ENCODE measurements around the gene FCN1. TPM values are rescaled to one million over a fixed set of nuclear protein-coding genes. Genes with fewer than 3 reads are reported as not detected.

FCN1 gene
- total and polyA plus RNA-seq, 10 of the 15 experiments (the other 5 are each of a cell fraction or from before 2014, with no cell fraction given), result 0.08 TPM; not detected in 9

GRCh38 chr9:134909511-134910481 lies 7.9 kb downstream of the FCN1 start:
- Histone ChIP-seq H3K36me3 (ENCODE audit: control insufficient read depth in 2 of 2, insufficient read depth in 2 of 2, low read length in 1 of 2) (no peaks in the 10 kb centered on the region), H3K4me2 (ENCODE audit: control insufficient read depth, insufficient read depth) (no peak overlapping the region), H2AFZ (ENCODE audit: control insufficient read depth, low read depth, low read length) (no peak overlapping the region), H3K4me3 (no peak overlapping the region), H3K9me3 (replicated peaks; ENCODE audit: control insufficient read depth, insufficient read depth, low read length) (no peaks in the 10 kb centered on the region), H3K79me2 (ENCODE audit: control insufficient read depth, insufficient read depth, low read length) (no peaks in the 10 kb centered on the region), H3K9ac (ENCODE audit: control insufficient read depth, insufficient read depth, low read length) (no peak overlapping the region), H3K27me3 (replicated peaks in 1 of 2; ENCODE audit: control insufficient read depth in 2 of 2, insufficient read depth in 2 of 2, low read length in 1 of 2) (no peaks in the 10 kb centered on the region), H4K20me1 (ENCODE audit: control insufficient read depth, insufficient read depth) (no peaks in the 10 kb centered on the region), H3K27ac (ENCODE audit: control insufficient read depth, insufficient read depth) (no peak overlapping the region), H3K4me1 (ENCODE audit: control insufficient read depth, insufficient read depth, low read length) (no peaks in the 10 kb centered on the region)
- no peak for TF ChIP-seq HCFC1 (IDR thresholded peaks at IDR 0.05; ENCODE audit: low read length)
- TF ChIP-seq RELA (IDR thresholded peaks at IDR 0.05; ENCODE audit: borderline replicate concordance, partially characterized antibody), result no peak
- TF ChIP-seq BCL11A (IDR thresholded peaks at IDR 0.05; ENCODE audit: low read depth, low read length), result no peak
- no peak for TF ChIP-seq TCF3 (IDR thresholded peaks at IDR 0.05; ENCODE audit: borderline replicate concordance, insufficient read depth, low read depth, low read length)
- no peak for TF ChIP-seq SREBF1 (IDR thresholded peaks at IDR 0.05; ENCODE audit: low read length)
- TF ChIP-seq CREB1 (IDR thresholded peaks at IDR 0.05; ENCODE audit: low read depth), result no peak
- no peak for TF ChIP-seq RCOR1 (conservative IDR thresholded peaks at IDR 0.05; ENCODE audit: low read depth, low read length)
- TF ChIP-seq MTA2 (IDR thresholded peaks at IDR 0.05; ENCODE audit: low read depth), result no peak
- TF ChIP-seq HSF1 (IDR thresholded peaks at IDR 0.05; ENCODE audit: low read depth, low read length), result no peak
- no peak for TF ChIP-seq ZBTB4 (CRISPR knock-in tag; IDR thresholded peaks at IDR 0.05)
- TF ChIP-seq LARP7 (IDR thresholded peaks at IDR 0.05), result no peak
- TF ChIP-seq ZBED1 (IDR thresholded peaks at IDR 0.05; ENCODE audit: borderline replicate concordance), result no peak
- no peak for TF ChIP-seq HDAC2 (IDR thresholded peaks at IDR 0.05)
- no peak for TF ChIP-seq CHD4 (IDR thresholded peaks at IDR 0.05)
- intact Hi-C loops (cut with micrococcal nuclease; ENCODE audit: unreplicated experiment), result no loop called here
- FAIRE-seq (no peak), DNase-seq (ENCODE audit: low read depth, low spot score) (no peak), ATAC-seq (no peak)
- in situ Hi-C loops (cut with MboI), result no loop called here
- CTCF ChIA-PET, result no interaction called here
- SMC1A ChIA-PET (ENCODE audit: uncharacterized antibody, unreplicated experiment), result no interaction called here
- RAD21 ChIA-PET (ENCODE audit: unreplicated experiment), result no interaction called here
- 22% methylated on average over 24 of the region's 24 CpGs for WGBS (ENCODE audit: insufficient coverage, insufficient replicate concordance, low lambda C conversion rate, missing lambda C conversion rate)
- no TSS peak for BruUV-seq (replicated peaks)
- POLR2A ChIA-PET, result no interaction called here

Measured in GM12878 (cell line).